Fibroblast of lung (primary cell): ENCODE results near the gene MSH4.
"Not testable (repeated sequence)": the region's sequence is repeated elsewhere in the genome, so short reads cannot be mapped to it uniquely, and the experiment has no call there.

Source experiments
- EZH2 ChIP-seq: IDR thresholded peaks from 2 replicates; pipeline ENCODE4 v1.5.1; 2012; ENCODE audit warnings: low read length, control low read depth, mild to moderate bottlenecking; ENCODE audit errors: missing control alignments
- TF ChIP-seq, protein P1 (sequence below), 2 donors: IDR thresholded peaks in 1 of 2; conservative IDR thresholded peaks in 1 of 2; 1 replicate in 1 of 2; 2 replicates in 1 of 2; pipeline ENCODE4 v1.5.1; 2011 to 2012; ENCODE audit warnings: low read length in 2 of 2, control low read depth in 1 of 2, inconsistent platforms in 1 of 2, low read depth in 1 of 2, mild to moderate bottlenecking in 1 of 2

DNA sequence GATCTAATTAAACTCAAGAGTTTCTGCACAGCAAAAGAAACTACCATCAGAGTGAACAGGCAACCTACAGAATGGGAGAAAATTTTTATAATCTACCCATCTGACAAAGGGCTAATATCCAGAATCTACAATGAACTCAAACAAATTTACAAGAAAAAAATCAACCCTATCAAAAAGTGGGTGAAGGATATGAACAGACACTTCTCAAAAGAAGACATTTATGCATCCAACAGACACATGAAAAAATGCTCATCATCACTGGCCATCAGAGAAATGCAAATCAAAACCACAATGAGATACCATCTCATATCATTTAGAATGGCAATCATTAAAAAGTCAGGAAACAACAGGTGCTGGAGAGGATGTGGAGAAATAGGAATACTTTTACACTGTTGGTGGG lies 39.5 kb upstream of the MSH4 start:
- TF ChIP-seq, protein P1, sequence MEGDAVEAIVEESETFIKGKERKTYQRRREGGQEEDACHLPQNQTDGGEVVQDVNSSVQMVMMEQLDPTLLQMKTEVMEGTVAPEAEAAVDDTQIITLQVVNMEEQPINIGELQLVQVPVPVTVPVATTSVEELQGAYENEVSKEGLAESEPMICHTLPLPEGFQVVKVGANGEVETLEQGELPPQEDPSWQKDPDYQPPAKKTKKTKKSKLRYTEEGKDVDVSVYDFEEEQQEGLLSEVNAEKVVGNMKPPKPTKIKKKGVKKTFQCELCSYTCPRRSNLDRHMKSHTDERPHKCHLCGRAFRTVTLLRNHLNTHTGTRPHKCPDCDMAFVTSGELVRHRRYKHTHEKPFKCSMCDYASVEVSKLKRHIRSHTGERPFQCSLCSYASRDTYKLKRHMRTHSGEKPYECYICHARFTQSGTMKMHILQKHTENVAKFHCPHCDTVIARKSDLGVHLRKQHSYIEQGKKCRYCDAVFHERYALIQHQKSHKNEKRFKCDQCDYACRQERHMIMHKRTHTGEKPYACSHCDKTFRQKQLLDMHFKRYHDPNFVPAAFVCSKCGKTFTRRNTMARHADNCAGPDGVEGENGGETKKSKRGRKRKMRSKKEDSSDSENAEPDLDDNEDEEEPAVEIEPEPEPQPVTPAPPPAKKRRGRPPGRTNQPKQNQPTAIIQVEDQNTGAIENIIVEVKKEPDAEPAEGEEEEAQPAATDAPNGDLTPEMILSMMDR (conservative IDR thresholded peaks at IDR 0.05 in 1 of 2, IDR thresholded peaks at IDR 0.05 in 1 of 2; ENCODE audit: low read depth in 1 of 2, low read length in 2 of 2), result not testable (repeated sequence)
- TF ChIP-seq EZH2, result not testable (repeated sequence)
